Esophagus (tissue), 2 donors: ENCODE results near the gene PTPRD. TPM values are rescaled to one million over a fixed set of nuclear protein-coding genes. Genes with fewer than 3 reads are reported as not detected.

Source experiments
- H3K27ac ChIP-seq, 2 donors: one replicate each; pipeline ENCODE4 v1.5.1; 2013; ENCODE audit warnings: low read depth in 2 of 2, mild to moderate bottlenecking in 2 of 2, inconsistent platforms in 1 of 2, low read length in 1 of 2, moderate library complexity in 1 of 2
- H3K27me3 ChIP-seq, 2 donors: one replicate each; pipeline ENCODE4 v1.6.1; 2013; ENCODE audit warnings: low read length in 2 of 2, control low read depth in 1 of 2, mild to moderate bottlenecking in 1 of 2; ENCODE audit not compliant: insufficient read depth in 2 of 2, control insufficient read depth in 1 of 2
- H3K36me3 ChIP-seq, 2 donors: one replicate each; pipeline ENCODE4 v1.6.1; 2013; ENCODE audit warnings: low read length in 1 of 2; ENCODE audit not compliant: control insufficient read depth in 2 of 2, insufficient read depth in 2 of 2
- H3K4me1 ChIP-seq, 2 donors: one replicate each; pipeline ENCODE4 v1.6.1; 2013; ENCODE audit warnings: low read length in 1 of 2; ENCODE audit not compliant: control insufficient read depth in 2 of 2, insufficient read depth in 2 of 2
- H3K4me3 ChIP-seq, 2 donors: one replicate each; pipeline ENCODE4 v1.5.1; 2013; ENCODE audit warnings: low read length in 2 of 2, mild to moderate bottlenecking in 2 of 2, low read depth in 1 of 2, moderate library complexity in 1 of 2
- H3K9me3 ChIP-seq, 2 donors: one replicate each; pipeline ENCODE4 v1.6.1; 2013; ENCODE audit warnings: mild to moderate bottlenecking in 2 of 2, low read depth in 1 of 2, low read length in 1 of 2, moderate library complexity in 1 of 2; ENCODE audit not compliant: control insufficient read depth in 2 of 2, insufficient read depth in 1 of 2
- WGBS, 2 donors: extraction: QIAGEN DNeasy Blood & Tissue Kit; methylation state at CpG; one replicate each; pipeline ENCODE4 v1.1.7; 2013; 5-methylcytosine and 5-hydroxymethylcytosine counted together
- polyA plus RNA-seq, 2 donors: library from polyadenylated mRNA; stranded (reverse); fragments of 200-250 nt; gene quantifications; one replicate each; pipeline ENCODE4 v1.2.3, GENCODE V29; 2013
- donor health status: healthy with polysubstance abuse.
- donor health status: Bipolar disorder and iron deficiency.

Gene PTPRD
- polyA plus RNA-seq, 2 donors: 0.53 to 0.60 TPM

DNA sequence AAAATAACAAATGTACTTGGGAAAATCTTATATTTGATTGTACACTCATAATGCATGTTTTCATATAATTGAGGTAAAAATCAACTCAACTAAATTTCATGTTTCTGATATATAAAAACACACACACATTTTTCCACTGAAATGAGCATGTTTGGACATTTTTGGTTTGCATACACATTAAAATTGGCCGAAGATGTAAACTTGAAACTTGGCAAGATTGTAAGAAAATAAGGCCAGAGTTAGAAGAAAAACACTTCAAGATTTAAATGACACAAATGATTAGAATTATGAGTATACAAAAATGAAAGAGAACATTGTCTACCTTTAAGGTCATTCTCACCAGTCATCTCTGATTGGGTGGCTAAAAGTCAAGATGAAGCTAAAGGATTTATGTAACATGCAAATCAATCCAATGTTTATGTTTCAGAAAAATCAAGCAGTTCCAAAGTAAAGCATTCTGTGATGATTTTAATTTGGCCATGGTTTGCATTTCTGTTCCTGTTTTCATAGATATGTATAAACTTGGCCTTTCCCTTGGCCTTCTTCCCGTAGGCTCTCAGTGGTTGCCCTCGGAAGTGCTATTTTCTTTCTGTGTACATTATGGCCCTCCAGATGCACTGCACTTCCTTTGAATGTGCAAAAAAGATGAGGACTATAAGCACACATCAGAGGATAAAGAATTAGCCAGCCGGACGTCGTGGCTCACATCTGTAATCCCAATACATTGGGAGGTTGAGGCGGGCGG lies 1707.9 kb downstream of the PTPRD start:
- H3K4me1 ChIP-seq: no peaks in the 10 kb centered on the region
- no peak overlapping the region for H3K27ac ChIP-seq
- no peak overlapping the region for H3K4me3 ChIP-seq
- no peaks in the 10 kb centered on the region for H3K27me3 ChIP-seq
- H3K36me3 ChIP-seq: no peaks in the 10 kb centered on the region
- no peaks in the 10 kb centered on the region for H3K9me3 ChIP-seq
- WGBS, 2 donors: 55 to 64% methylated on average over 8 of the region's 8 CpGs

DNA sequence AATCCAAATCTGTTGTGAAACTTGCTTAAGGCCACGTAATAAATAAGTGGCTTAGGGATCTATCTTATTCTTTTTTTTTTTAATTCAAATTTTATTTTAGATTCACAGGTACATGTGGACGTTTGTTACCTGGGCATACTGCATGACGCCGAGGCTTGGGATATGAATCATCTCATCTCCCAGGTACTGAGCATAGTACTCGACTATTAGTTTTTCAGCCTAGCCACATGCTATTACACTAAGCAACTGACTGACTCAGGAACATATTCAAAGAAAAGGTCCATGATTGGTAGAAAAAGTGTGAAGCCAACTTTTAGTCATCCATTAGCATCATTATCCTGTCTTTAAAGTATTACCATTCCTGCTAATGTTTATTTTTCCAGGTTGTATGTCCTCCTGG lies 1709.7 kb downstream of the PTPRD start:
- Histone ChIP-seq H3K4me1 (no peaks in the 10 kb centered on the region), H3K27ac (no peak overlapping the region), H3K9me3 (no peaks in the 10 kb centered on the region), H3K36me3 (no peaks in the 10 kb centered on the region), H3K4me3 (no peak overlapping the region), H3K27me3 (no peaks in the 10 kb centered on the region)
- WGBS, 2 donors: 72 to 75% methylated on average over 5 of the region's 5 CpGs

DNA sequence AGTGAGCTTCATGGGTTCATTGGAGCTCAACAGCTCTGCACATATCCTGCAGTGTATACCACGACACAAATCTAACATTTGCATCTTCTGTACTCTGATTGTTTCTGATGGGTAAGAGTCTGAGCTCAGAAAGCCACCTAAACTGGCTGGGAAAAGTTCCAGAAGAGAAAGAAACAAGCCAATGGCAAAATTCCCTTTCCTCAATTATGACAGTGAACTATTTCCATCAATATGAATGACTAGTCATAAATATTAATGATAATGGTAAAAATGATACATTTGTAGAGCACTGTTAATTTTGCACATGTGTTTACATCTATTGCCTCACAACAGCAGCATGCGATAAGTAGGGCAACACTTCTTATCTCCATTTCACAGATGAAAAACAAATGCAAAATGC lies 1711.7 kb downstream of the PTPRD start:
- Histone ChIP-seq H3K36me3 (no peaks in the 10 kb centered on the region), H3K27me3 (no peaks in the 10 kb centered on the region), H3K4me1 (no peaks in the 10 kb centered on the region), H3K27ac (no peak overlapping the region), H3K4me3 (no peak overlapping the region), H3K9me3 (no peaks in the 10 kb centered on the region)
- 74 to 92% methylated on average over 2 of the region's 2 CpGs for WGBS, 2 donors

DNA sequence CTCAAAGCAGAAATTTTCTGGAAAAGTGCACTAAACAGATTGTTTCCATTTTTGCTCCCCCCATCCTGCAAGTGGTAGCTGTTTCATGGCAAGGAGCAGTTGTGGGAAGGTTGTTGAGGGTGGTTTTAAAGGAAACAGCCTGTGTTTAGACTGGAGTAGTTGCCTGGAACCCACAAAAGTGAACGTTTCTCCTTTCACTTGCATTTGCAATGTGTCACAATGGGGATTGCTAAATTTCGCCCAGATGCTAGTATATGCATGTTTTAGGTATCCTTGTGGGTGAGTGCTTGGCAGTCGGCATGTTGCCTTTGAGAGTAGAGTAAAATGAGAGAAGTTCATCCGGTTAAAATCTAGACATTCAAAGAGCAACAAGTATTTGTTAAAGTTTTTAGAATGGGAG lies 1713.3 kb downstream of the PTPRD start:
- H3K9me3 ChIP-seq: no peaks in the 10 kb centered on the region
- H3K4me1 ChIP-seq: no peaks in the 10 kb centered on the region
- WGBS, 2 donors: 43 to 55% methylated on average over 4 of the region's 4 CpGs
- H3K27ac ChIP-seq: no peak overlapping the region
- H3K4me3 ChIP-seq: no peak overlapping the region
- no peaks in the 10 kb centered on the region for H3K36me3 ChIP-seq
- H3K27me3 ChIP-seq: no peaks in the 10 kb centered on the region

DNA sequence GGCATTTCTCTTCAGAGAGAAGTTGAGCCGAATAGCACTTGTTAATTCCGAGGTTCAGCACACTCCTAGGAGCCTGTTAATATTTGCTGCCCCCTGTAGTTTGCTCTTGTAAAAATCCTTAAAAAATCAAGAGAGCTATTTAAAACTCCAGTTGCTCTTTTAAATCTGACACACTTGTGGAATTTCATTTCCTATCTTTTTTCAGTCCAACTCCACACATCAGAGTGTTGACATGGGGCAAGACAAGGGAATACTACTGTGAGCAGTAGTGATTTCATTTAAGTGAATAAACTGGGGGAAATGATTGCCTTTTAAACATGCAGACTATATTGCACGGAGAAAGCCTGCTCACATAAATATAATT lies 1717.0 kb downstream of the PTPRD start:
- H3K4me1 ChIP-seq: no peaks in the 10 kb centered on the region
- no peaks in the 10 kb centered on the region for H3K36me3 ChIP-seq
- H3K9me3 ChIP-seq: no peaks in the 10 kb centered on the region
- no peaks in the 10 kb centered on the region for H3K27me3 ChIP-seq
- H3K27ac ChIP-seq: no peak overlapping the region
- 28 to 30% methylated on average over 3 of the region's 3 CpGs for WGBS, 2 donors
- H3K4me3 ChIP-seq: no peak overlapping the region

DNA sequence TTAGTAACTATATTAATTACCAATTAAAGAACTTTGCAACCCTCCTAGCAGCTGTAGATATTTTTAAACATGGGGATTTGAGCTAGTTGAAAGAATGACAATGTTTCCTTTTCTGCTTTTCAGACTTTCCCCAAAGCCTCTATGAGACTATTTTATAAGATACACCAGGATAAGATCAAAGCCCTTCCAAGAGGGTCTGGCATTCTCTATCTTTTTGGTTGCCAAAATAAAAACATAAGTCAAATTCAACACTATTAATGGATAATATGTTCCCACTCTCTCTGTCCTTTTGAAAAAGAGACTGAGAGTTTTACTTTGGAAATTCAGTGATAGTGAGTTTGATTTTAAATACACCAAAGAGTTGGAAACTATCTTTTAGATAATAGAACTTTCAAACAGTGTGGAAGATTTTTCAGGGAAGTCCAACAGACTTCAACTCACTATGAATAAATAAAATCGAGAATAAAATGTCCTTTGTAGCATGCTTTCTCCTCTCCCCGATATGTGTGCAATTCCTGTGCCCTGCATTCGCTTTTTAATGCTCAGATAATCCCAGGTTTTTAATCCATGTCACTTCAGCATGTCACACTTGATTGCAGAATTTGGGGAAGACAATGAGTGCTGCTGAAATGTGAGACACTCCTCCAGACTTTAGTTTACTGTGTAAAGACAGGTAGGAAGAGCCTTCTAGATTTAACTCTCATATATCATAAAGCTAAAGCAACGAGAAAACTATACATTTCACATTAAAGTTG lies 1717.5 kb downstream of the PTPRD start:
- H3K4me3 ChIP-seq: no peak overlapping the region
- no peak overlapping the region for H3K27ac ChIP-seq
- no peaks in the 10 kb centered on the region for H3K4me1 ChIP-seq
- WGBS, 2 donors: 13 to 18% methylated on average over 4 of the region's 4 CpGs
- no peaks in the 10 kb centered on the region for H3K27me3 ChIP-seq
- no peaks in the 10 kb centered on the region for H3K36me3 ChIP-seq
- no peaks in the 10 kb centered on the region for H3K9me3 ChIP-seq

DNA sequence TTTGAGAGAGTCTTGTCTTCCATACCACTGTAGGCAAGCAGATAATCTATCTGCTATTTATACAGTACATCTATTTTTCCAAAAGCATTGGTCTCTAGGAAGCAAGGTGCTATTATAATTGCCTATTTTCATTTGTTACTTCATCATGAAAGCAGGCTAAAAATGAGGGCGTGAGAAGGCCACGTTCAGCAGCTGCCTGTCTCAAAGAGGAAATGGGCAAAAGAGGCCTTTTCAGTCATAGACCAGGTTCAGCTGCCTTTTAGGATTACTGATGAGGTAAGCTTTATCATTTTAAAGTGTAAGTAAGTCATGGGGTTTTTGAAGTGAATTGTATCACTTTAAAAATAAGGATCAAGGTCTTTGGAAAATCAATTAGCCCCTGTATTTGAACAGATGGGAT lies 1722.1 kb downstream of the PTPRD start:
- 71 to 73% methylated on average over 2 of the region's 2 CpGs for WGBS, 2 donors
- Histone ChIP-seq H3K36me3 (no peaks in the 10 kb centered on the region), H3K27ac (no peak overlapping the region), H3K27me3 (no peaks in the 10 kb centered on the region), H3K4me3 (no peak overlapping the region), H3K9me3 (no peaks in the 10 kb centered on the region), H3K4me1 (no peaks in the 10 kb centered on the region)

DNA sequence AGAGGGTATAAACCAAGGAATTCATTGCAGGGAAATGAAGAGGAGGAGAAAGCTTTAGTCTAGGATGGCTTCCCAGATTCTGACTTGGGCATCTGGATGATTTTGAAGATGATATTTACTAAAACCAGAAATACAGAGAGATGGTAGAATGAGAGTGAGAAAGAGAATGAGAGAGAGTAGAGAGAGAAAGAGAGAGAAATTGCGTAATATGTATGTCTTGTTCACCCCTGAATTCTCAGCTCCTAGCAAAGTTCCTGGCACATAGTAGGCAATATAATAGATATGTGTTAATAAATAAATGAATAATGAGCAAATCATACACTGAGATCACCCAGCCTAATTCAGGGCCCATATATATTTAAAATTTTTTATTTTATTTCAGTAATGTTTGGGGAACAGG lies 1723.7 kb downstream of the PTPRD start:
- Histone ChIP-seq H3K9me3 (no peaks in the 10 kb centered on the region), H3K4me1 (no peaks in the 10 kb centered on the region), H3K27ac (no peak overlapping the region), H3K27me3 (no peaks in the 10 kb centered on the region), H3K36me3 (no peaks in the 10 kb centered on the region), H3K4me3 (no peak overlapping the region)
- 95 to 100% methylated on average over 1 of the region's 1 CpG for WGBS, 2 donors

DNA sequence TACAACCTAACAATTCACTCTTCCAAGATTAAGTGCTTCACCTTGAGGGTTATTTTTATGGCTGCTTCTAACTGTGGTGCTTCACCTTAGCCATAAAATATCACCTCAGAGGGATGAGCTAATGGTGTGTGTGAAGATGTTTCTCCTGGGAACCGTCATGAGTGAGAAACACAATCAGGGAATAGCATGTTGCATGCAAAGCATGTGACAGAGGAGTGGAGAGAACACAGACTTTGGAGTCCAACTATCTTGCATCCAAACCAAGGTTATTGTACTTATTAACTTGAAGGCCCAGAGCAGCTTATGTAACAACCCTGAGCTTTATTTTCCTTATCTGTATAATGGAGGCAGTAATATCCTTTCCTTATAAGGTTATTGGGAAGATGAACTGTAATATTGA lies 1724.2 kb downstream of the PTPRD start:
- no peak overlapping the region for H3K27ac ChIP-seq

DNA sequence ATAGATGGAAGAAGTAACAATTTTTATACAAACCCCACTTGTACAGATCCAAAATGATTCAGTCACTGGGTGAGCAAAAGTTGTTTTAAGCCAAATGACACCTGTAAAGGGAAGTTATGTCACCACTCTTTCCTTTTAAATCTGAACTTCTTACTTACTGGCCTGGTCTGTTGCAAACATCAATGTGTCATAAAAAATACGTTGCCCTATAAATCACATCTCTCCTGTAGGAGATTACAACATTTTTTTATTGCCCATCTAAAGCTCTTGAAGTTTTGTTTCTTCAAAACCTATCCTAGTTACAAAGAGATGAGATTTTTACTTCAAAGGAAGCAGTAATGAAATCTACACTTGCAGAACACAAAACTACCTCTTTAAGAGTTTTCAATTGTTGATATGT lies 1725.4 kb downstream of the PTPRD start:
- Histone ChIP-seq H3K27me3 (no peaks in the 10 kb centered on the region), H3K36me3 (no peaks in the 10 kb centered on the region), H3K4me3 (no peak overlapping the region), H3K4me1 (no peaks in the 10 kb centered on the region), H3K9me3 (no peaks in the 10 kb centered on the region), H3K27ac (no peak overlapping the region)
- WGBS, 2 donors: 46 to 58% methylated on average over 1 of the region's 1 CpG

More for the DNA sequence above, 1724.2 kb downstream of the PTPRD start:
- Histone ChIP-seq H3K4me1 (no peaks in the 10 kb centered on the region), H3K4me3 (no peak overlapping the region), H3K36me3 (no peaks in the 10 kb centered on the region), H3K9me3 (no peaks in the 10 kb centered on the region), H3K27me3 (no peaks in the 10 kb centered on the region)
- WGBS, 2 donors: 76 to 83% methylated on average over 1 of the region's 1 CpG
